H9 (cell line): ENCODE data around the gene NOS1AP. TPM values are rescaled to one million over a fixed set of nuclear protein-coding genes. Genes with fewer than 3 reads are reported as not detected.

Source experiments
- DNase-seq: peaks from one replicate; pipeline ENCODE4 v3.0.0-alpha.2; 2017
- H2AFZ ChIP-seq: one replicate; pipeline ENCODE4 v1.6.1; 2013; ENCODE audit warnings: mild to moderate bottlenecking, low read length, control low read depth, moderate library complexity
- H2AK5ac ChIP-seq: 2 replicates; pipeline ENCODE4 v1.6.1; 2013; ENCODE audit warnings: low read length, control low read depth, mixed read lengths; ENCODE audit not compliant: insufficient read length
- H2BK120ac ChIP-seq: one replicate; pipeline ENCODE4 v1.6.1; 2013; ENCODE audit warnings: low read depth, mild to moderate bottlenecking, low read length, control low read depth, inconsistent platforms; ENCODE audit not compliant: poor library complexity, severe bottlenecking
- H2BK12ac ChIP-seq: 2 replicates; pipeline ENCODE4 v1.6.1; 2013; ENCODE audit warnings: low read length, control low read depth, mixed read lengths, low read depth; ENCODE audit not compliant: insufficient read length
- H2BK15ac ChIP-seq: 2 replicates; pipeline ENCODE4 v1.6.1; 2013; ENCODE audit warnings: low read depth, low read length, control low read depth
- H2BK20ac ChIP-seq: one replicate; pipeline ENCODE4 v1.6.1; 2013; ENCODE audit warnings: low read depth, mild to moderate bottlenecking, low read length, control low read depth, inconsistent platforms; ENCODE audit not compliant: poor library complexity, severe bottlenecking
- H2BK5ac ChIP-seq: 2 replicates; pipeline ENCODE4 v1.6.1; 2013; ENCODE audit warnings: low read length, control low read depth, mixed read lengths; ENCODE audit not compliant: insufficient read length
- H3K14ac ChIP-seq: 2 replicates; pipeline ENCODE4 v1.6.1; 2013; ENCODE audit warnings: low read length, control low read depth; ENCODE audit not compliant: insufficient read depth
- H3K18ac ChIP-seq: 2 replicates; pipeline ENCODE4 v1.6.1; 2013; ENCODE audit warnings: low read depth, mild to moderate bottlenecking, mixed read lengths, low read length, control low read depth; ENCODE audit not compliant: insufficient read length
- H3K23ac ChIP-seq: 2 replicates; pipeline ENCODE4 v1.6.1; 2013; ENCODE audit warnings: low read length, control low read depth, mixed read lengths, low read depth; ENCODE audit not compliant: insufficient read length
- H3K23me2 ChIP-seq: 2 replicates; pipeline ENCODE4 v1.6.1; 2013; ENCODE audit warnings: low read depth, mild to moderate bottlenecking, mixed read lengths, low read length, control low read depth; ENCODE audit not compliant: insufficient read length, poor library complexity, severe bottlenecking
- H3K27ac ChIP-seq: 2 replicates; pipeline ENCODE4 v1.5.1; 2013; ENCODE audit warnings: low read length, control low read depth, mixed read lengths, low read depth; ENCODE audit not compliant: insufficient read length
- H3K27me3 ChIP-seq: 2 replicates; pipeline ENCODE4 v1.6.1; 2013; ENCODE audit warnings: low read length, control low read depth, inconsistent platforms; ENCODE audit not compliant: insufficient read depth
- H3K4ac ChIP-seq: 2 replicates; pipeline ENCODE4 v1.6.1; 2013; ENCODE audit warnings: low read depth, mild to moderate bottlenecking, control low read depth, inconsistent platforms, low read length, moderate library complexity
- H3K4me1 ChIP-seq: 2 replicates; pipeline ENCODE4 v1.6.1; 2013; ENCODE audit warnings: low read length, control low read depth, inconsistent platforms; ENCODE audit not compliant: insufficient read depth
- H3K4me2 ChIP-seq: 2 replicates; pipeline ENCODE4 v1.6.1; 2013; ENCODE audit warnings: low read length, control low read depth, mixed read lengths; ENCODE audit not compliant: insufficient read length, insufficient read depth
- H3K56ac ChIP-seq: 2 replicates; pipeline ENCODE4 v1.6.1; 2013; ENCODE audit warnings: low read depth, mild to moderate bottlenecking, mixed read lengths, low read length, control low read depth; ENCODE audit not compliant: insufficient read length
- H3K79me1 ChIP-seq: 2 replicates; pipeline ENCODE4 v1.6.1; 2013; ENCODE audit warnings: low read depth, mild to moderate bottlenecking, moderate library complexity, low read length, control low read depth, inconsistent platforms; ENCODE audit not compliant: insufficient read depth, poor library complexity, severe bottlenecking
- H3K79me2 ChIP-seq: 2 replicates; pipeline ENCODE4 v1.6.1; 2013; ENCODE audit warnings: low read length, control low read depth, inconsistent platforms; ENCODE audit not compliant: insufficient read depth
- H3K9ac ChIP-seq: 2 replicates; pipeline ENCODE4 v1.6.1; 2013; ENCODE audit warnings: low read length, control low read depth, mixed read lengths; ENCODE audit not compliant: insufficient read length; ENCODE audit errors: extremely low read depth
- H3K9me3 ChIP-seq: one replicate; pipeline ENCODE4 v1.6.1; 2013; ENCODE audit warnings: low read depth, low read length, inconsistent platforms; ENCODE audit not compliant: control insufficient read depth
- H3T11ph ChIP-seq: one replicate; pipeline ENCODE4 v1.6.1; 2013; ENCODE audit warnings: mild to moderate bottlenecking, low read length, control low read depth, inconsistent platforms
- H4K20me1 ChIP-seq: one replicate; pipeline ENCODE4 v1.6.1; 2013; ENCODE audit not compliant: control insufficient read depth, insufficient read length, insufficient read depth
- H4K5ac ChIP-seq: 2 replicates; pipeline ENCODE4 v1.6.1; 2013; ENCODE audit warnings: low read depth, mild to moderate bottlenecking, mixed read lengths, low read length, control low read depth; ENCODE audit not compliant: insufficient read length
- H4K8ac ChIP-seq: replicated peaks from 2 replicates; pipeline ENCODE4 v1.6.1; 2013; ENCODE audit warnings: low read length, control low read depth, mixed read lengths, low read depth; ENCODE audit not compliant: insufficient read length
- H4K91ac ChIP-seq: 2 replicates; pipeline ENCODE4 v1.6.1; 2013; ENCODE audit warnings: low read depth, mild to moderate bottlenecking, moderate library complexity, mixed read lengths, low read length, control low read depth; ENCODE audit not compliant: insufficient read length
- H3K27ac Mint-ChIP-seq, 3 experiments: 2 replicates in 2 of 3; 3 replicates in 1 of 3; pipeline ENCODE4 v1.8.0; 2020 to 2021; ENCODE audit warnings: mixed read lengths in 3 of 3, mild to moderate bottlenecking in 1 of 3, moderate library complexity in 1 of 3
- H3K27me3 Mint-ChIP-seq: 2 replicates; pipeline ENCODE4 v1.8.0; 2021; ENCODE audit warnings: low read depth, mild to moderate bottlenecking, moderate library complexity, mixed read lengths
- H3K36me3 Mint-ChIP-seq, 3 experiments: 2 replicates in 2 of 3; 3 replicates in 1 of 3; pipeline ENCODE4 v1.8.0; 2020 to 2021; ENCODE audit warnings: low read depth in 3 of 3, mixed read lengths in 3 of 3; ENCODE audit not compliant: insufficient read depth in 1 of 3
- H3K4me1 Mint-ChIP-seq, 2 experiments: 2 replicates each; pipeline ENCODE4 v1.8.0; 2020; ENCODE audit warnings: mixed read lengths in 2 of 2
- H3K4me3 Mint-ChIP-seq, 2 experiments: 2 replicates in 1 of 2; 3 replicates in 1 of 2; pipeline ENCODE4 v1.8.0; 2020 to 2021; ENCODE audit warnings: mild to moderate bottlenecking in 2 of 2, mixed read lengths in 2 of 2, moderate library complexity in 1 of 2
- H3K9me3 Mint-ChIP-seq, 2 experiments: 2 replicates in 1 of 2; 3 replicates in 1 of 2; pipeline ENCODE4 v1.8.0; 2020; ENCODE audit warnings: mild to moderate bottlenecking in 2 of 2, mixed read lengths in 2 of 2, moderate library complexity in 1 of 2
- total RNA-seq: library from RNA; stranded (reverse); gene quantifications from 2 replicates; pipeline ENCODE4 v1.2.1, GENCODE V29; 2021
- TF ChIP-seq, protein P1 (sequence below): fragments of 200-600 bp; sonication (generic); conservative IDR thresholded peaks from 3 replicates; pipeline ENCODE4 v1.8.0; 2021; ENCODE audit warnings: antibody characterized with exemption, mild to moderate bottlenecking

NOS1AP gene
- total RNA-seq, 1 experiment from 2014 or later: 8.4 TPM

GRCh38 chr1:162040657-162041056, 28.8 kb upstream of the NOS1AP start:
- Histone ChIP-seq H3K18ac (no peak overlapping the region), H3K4me1 (no peaks in the 10 kb centered on the region), H3K9ac (no peak overlapping the region), H3K23me2 (no peaks in the 10 kb centered on the region), H3K4ac (no peak overlapping the region), H4K8ac (no peak overlapping the region), H4K91ac (no peak overlapping the region), H2BK12ac (no peak overlapping the region), H3K27me3 (no peaks in the 10 kb centered on the region), H3K9me3 (no peaks in the 10 kb centered on the region), H4K20me1 (no peaks in the 10 kb centered on the region), H3K4me2 (no peak overlapping the region), H2BK120ac (no peak overlapping the region), H3K23ac (no peak overlapping the region), H2AK5ac (no peak overlapping the region), H2BK15ac (no peak overlapping the region), H4K5ac (no peak overlapping the region), H3K56ac (no peak overlapping the region), H3K27ac (no peak overlapping the region), H3K79me1 (no peaks in the 10 kb centered on the region), H2BK5ac (no peak overlapping the region), H3K79me2 (no peaks in the 10 kb centered on the region), H3K14ac (no peak overlapping the region), H3T11ph (no peak overlapping the region), H2AFZ (peak overlapping the region; percentile 96), H2BK20ac (no peak overlapping the region)
- Mint-ChIP-seq H3K4me1 (peaks cover 8% of the 10 kb centered on the region in 2 experiments), H3K9me3 (peaks cover 0 to 2% of the 10 kb centered on the region in 2 experiments; a peak in 2 of 5 replicates), H3K27me3 (no peaks in the 10 kb centered on the region; the same call in 1 of the 2 replicates), H3K27ac (no peak overlapping the region; a peak in 1 of 7 replicates), H3K36me3 (no peaks in the 10 kb centered on the region), H3K4me3 (no peak overlapping the region)
- DNase-seq: no peak
- TF ChIP-seq, protein P1, sequence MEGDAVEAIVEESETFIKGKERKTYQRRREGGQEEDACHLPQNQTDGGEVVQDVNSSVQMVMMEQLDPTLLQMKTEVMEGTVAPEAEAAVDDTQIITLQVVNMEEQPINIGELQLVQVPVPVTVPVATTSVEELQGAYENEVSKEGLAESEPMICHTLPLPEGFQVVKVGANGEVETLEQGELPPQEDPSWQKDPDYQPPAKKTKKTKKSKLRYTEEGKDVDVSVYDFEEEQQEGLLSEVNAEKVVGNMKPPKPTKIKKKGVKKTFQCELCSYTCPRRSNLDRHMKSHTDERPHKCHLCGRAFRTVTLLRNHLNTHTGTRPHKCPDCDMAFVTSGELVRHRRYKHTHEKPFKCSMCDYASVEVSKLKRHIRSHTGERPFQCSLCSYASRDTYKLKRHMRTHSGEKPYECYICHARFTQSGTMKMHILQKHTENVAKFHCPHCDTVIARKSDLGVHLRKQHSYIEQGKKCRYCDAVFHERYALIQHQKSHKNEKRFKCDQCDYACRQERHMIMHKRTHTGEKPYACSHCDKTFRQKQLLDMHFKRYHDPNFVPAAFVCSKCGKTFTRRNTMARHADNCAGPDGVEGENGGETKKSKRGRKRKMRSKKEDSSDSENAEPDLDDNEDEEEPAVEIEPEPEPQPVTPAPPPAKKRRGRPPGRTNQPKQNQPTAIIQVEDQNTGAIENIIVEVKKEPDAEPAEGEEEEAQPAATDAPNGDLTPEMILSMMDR: peak; percentile 75
